ENCODE data around the gene CYTH2. TPM values are rescaled to one million over a fixed set of nuclear protein-coding genes. Genes with fewer than 3 reads are reported as not detected.

The CYTH2 gene
- total and polyA plus RNA-seq, 2 of the 8 experiments (the other 6 are each of a cell fraction or from before 2014, with no cell fraction given) = 43.7 to 71.4 TPM

- Histone ChIP-seq H3K79me2 (ENCODE audit: control insufficient read depth in 1 of 2, insufficient read depth in 2 of 2, low read length in 2 of 2) (no peaks in the 10 kb centered on the region), H2BK12ac (ENCODE audit: low read depth, low read length) (peak within 1 kb of the TSS; percentile 77; the same call in 1 of the 2 replicates), H2BK20ac (ENCODE audit: low read length) (peak within 1 kb of the TSS; percentile 73; the same call in 1 of the 2 replicates), H3K27me3 (replicated peaks in 1 of 4; ENCODE audit: control insufficient read depth in 3 of 4, extremely low read depth in 1 of 4, insufficient read depth in 3 of 4, low read length in 3 of 4) (peaks cover 0 to 12% (median 9%) of the 10 kb centered on the region in 4 experiments; a peak in 4 of 7 replicates), H2BK120ac (replicated peaks; ENCODE audit: low read depth, low read length) (no peak within 1 kb of the TSS), H3K23me2 (ENCODE audit: low read depth, low read length) (peaks cover 25% of the 10 kb centered on the region), H3K36me3 (ENCODE audit: control insufficient read depth in 2 of 4, insufficient read depth in 4 of 4, low read length in 3 of 4) (no peaks in the 10 kb centered on the region), H4K8ac (ENCODE audit: extremely low read depth, insufficient read depth, low read length) (no peak within 1 kb of the TSS; the same call in 1 of the 2 replicates), H3K9ac (replicated peaks in 1 of 4; ENCODE audit: extremely low read depth in 1 of 4, low read depth in 3 of 4, low read length in 3 of 4) (no peak within 1 kb of the TSS; a peak in 1 of 7 replicates), H3K9me3 (ENCODE audit: insufficient read depth in 2 of 2, low read depth in 1 of 2, low read length in 1 of 2) (no peaks in the 10 kb centered on the region), H4K5ac (ENCODE audit: insufficient read length, low read depth, low read length) (no peak within 1 kb of the TSS), H3K56ac (replicated peaks; ENCODE audit: insufficient read length, low read depth, low read length) (no peak within 1 kb of the TSS), H3K4me2 (ENCODE audit: insufficient read depth in 1 of 2, low read depth in 2 of 2, low read length in 2 of 2) (peak within 1 kb of the TSS; percentile 91 to 98), H4K91ac (replicated peaks; ENCODE audit: insufficient read length, low read length) (no peak within 1 kb of the TSS), H3K18ac (ENCODE audit: extremely low read depth, low read length) (no peak within 1 kb of the TSS; the same call in 1 of the 2 replicates), H3K4ac (replicated peaks; ENCODE audit: insufficient read length, low read depth, low read length) (no peak within 1 kb of the TSS), H3K4me3 (ENCODE audit: extremely low read depth in 1 of 4, insufficient read depth in 2 of 4, low read depth in 3 of 4, low read length in 4 of 4) (peak within 1 kb of the TSS; percentile 18 to 65 (median 60)), H4K20me1 (replicated peaks in 1 of 2; ENCODE audit: control insufficient read depth in 1 of 2, insufficient read depth in 2 of 2, low read length in 2 of 2) (peaks cover 0 to 5% of the 10 kb centered on the region in 2 experiments), H2BK15ac (ENCODE audit: low read length) (peak within 1 kb of the TSS; percentile 32), H2BK5ac (ENCODE audit: low read depth, low read length) (peak within 1 kb of the TSS; percentile 1; the same call in 1 of the 2 replicates), H3K4me1 (replicated peaks in 1 of 4; ENCODE audit: control insufficient read depth in 3 of 4, insufficient read depth in 4 of 4, low read length in 3 of 4) (peaks cover 0 to 20% (median 10%) of the 10 kb centered on the region in 4 experiments; a peak in 5 of 7 replicates), H3K14ac (ENCODE audit: insufficient read length) (no peak within 1 kb of the TSS), H3K79me1 (ENCODE audit: low read depth, low read length) (no peaks in the 10 kb centered on the region), H2AFZ (ENCODE audit: low read length) (peak within 1 kb of the TSS; percentile 95), H3K27ac (ENCODE audit: low read depth, low read length) (no peak within 1 kb of the TSS), H2AK5ac (ENCODE audit: low read depth, low read length) (peak within 1 kb of the TSS; percentile 91), H3K23ac (ENCODE audit: insufficient read length) (no peak within 1 kb of the TSS)
- TF ChIP-seq TCF12 (IDR thresholded peaks at IDR 0.05; ENCODE audit: low read depth, low read length) = no peak
- no peak for TF ChIP-seq POLR2AphosphoS5 (IDR thresholded peaks at IDR 0.05; ENCODE audit: low read depth, low read length)
- TF ChIP-seq TEAD4 (IDR thresholded peaks at IDR 0.05; ENCODE audit: low read depth, low read length) = no peak
- no peak for TF ChIP-seq SRF (IDR thresholded peaks at IDR 0.05; ENCODE audit: low read depth, low read length)
- no peak for TF ChIP-seq CHD2 (IDR thresholded peaks at IDR 0.05; ENCODE audit: low read length)
- TF ChIP-seq SP1 (IDR thresholded peaks at IDR 0.05; ENCODE audit: low read depth, low read length) = 0 out of 2 replicates have a peak, but pooled peaks have one; percentile 66
- TF ChIP-seq RBBP5 (IDR thresholded peaks at IDR 0.05; ENCODE audit: borderline replicate concordance, low read depth, low read length) = no peak
- TF ChIP-seq MAX (IDR thresholded peaks at IDR 0.05) = no peak
- TF ChIP-seq TAF7 (optimal IDR thresholded peaks at IDR 0.05; ENCODE audit: borderline replicate concordance, low read depth, low read length) = no peak
- POLR2A ChIA-PET (ENCODE audit: partially characterized antibody) = no interaction called here
- DNase-seq (ENCODE audit: low read depth in 1 of 2, low spot score in 2 of 2) (peak in 1 of 2 experiments; percentile 82), FAIRE-seq (no peak)
- CTCF ChIA-PET (ENCODE audit: partially characterized antibody) = interaction anchor here (1.0 kb wide), 1 partner anchor 75 kb away, joined by 3 read pairs; no protein-coding TSS in a partner anchor
- WGBS, 2 experiments (ENCODE audit: extremely low coverage in 1 of 2, insufficient coverage in 1 of 2, insufficient read length in 1 of 2, insufficient replicate concordance in 2 of 2, low coverage in 1 of 2, low lambda C conversion rate in 2 of 2, missing lambda C conversion rate in 1 of 2) = 48% methylated on average over 20 of the region's 32 CpGs; no CpG with 5 or more reads in 1 of the 2 experiments
These were observed 42.8 kb downstream of the CYTH2 start, which contains the start of gene LMTK3 for GRCh38 chr19:48511800-48512503. Gene LMTK3 (minus strand): TSS chr19:48511835. CDS start chr19:48511576, 259 bp downstream.
